ENCODE data around the gene RNLS. TPM values are rescaled to one million over a fixed set of nuclear protein-coding genes. Genes with fewer than 3 reads are reported as not detected.
"Not testable (repeated sequence)": the region's sequence is repeated elsewhere in the genome, so short reads cannot be mapped to it uniquely, and the experiment has no call there.

Gene RNLS
- polyA plus RNA-seq, 3 donors from 2014 or later: 4.8 to 7.0 (median 6.4) TPM

DNA sequence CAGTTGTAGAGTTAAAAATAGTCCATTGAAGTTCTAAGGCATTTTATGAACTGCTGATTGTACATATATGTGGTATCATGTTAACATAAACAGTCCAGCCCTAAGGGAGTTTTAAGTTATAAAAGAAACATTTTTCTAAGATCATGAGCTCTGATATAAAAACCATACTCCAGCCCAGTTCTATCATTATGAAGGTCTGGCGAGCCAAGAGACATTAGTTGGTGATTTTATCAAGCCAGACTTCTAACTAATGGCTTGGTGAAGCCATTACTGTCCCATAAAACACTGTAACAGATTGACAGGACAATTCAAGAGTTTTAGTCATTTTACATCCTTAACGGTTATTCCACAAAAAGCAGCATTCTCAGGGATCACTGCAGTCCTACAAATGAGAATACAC, 221.6 kb downstream of the RNLS start:
- no peak overlapping the region for H3K27ac Mint-ChIP-seq
- H3K27me3 Mint-ChIP-seq (ENCODE audit: low read depth in 3 of 3): peaks cover 0 to 3% (median 0%) of the 10 kb centered on the region in 3 donors
- no peak for DNase-seq
- H3K9me3 Mint-ChIP-seq: no peaks in the 10 kb centered on the region
- no peaks in the 10 kb centered on the region for H3K4me1 Mint-ChIP-seq
- H3K36me3 Mint-ChIP-seq: peaks cover 0 to 8% (median 5%) of the 10 kb centered on the region in 3 donors
- no peak overlapping the region for H3K4me3 Mint-ChIP-seq

DNA sequence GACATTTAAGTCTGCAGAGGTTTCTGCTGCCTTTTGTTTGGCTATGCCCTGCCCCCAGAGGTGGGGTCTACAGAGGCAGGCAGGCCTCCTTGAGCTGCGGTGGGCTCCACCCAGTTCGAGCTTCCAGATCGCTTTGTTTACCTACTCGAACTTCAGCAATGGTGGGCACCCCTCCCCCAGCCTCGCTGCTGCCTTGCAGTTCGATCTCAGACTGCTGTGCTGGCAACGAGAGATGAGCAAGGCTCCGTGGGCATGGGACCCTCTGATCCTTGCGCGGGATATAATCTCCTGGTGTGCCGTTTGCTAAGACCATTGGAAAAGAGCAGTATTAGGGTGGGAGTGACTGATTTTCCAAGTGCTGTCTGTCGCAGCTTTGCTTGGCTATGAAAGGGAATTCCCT, 227.4 kb downstream of the RNLS start:
- DNase-seq; H3K36me3 Mint-ChIP-seq; H3K9me3 Mint-ChIP-seq; H3K4me3 Mint-ChIP-seq; H3K27me3 Mint-ChIP-seq (ENCODE audit: low read depth in 3 of 3); H3K4me1 Mint-ChIP-seq; H3K27ac Mint-ChIP-seq: not testable (repeated sequence)

DNA sequence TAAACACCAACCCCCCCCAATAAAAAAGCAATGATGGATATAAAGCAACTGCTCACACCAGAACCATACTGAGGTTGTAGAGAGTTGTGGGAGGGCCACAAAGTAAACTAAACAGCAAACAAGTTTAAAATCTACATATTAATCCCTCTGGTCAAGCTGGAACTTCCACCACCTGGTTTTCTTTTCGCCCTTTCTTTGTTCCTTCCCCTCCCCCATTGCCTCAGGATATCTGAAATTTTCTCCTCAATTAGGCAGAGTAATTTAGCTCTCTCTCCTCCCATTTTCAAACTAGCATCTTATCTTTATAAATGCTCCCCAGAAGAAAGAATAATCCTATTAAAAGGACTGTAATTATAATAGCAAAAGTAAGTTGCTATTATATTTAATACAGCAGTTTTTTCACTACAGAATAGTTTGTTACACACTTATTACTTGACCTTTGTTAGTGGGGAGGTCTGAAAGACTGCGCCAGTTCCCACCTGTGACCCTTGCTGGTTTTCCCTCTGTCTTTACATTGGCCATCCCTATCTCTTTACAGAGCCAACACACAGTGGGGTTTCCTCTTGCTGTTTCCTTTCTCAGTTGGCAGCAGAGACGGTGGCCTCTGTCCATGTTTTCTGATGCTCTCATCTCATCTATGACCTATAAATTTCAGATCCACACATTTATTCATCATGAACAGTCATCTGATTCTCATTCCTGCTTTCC, 235.4 kb downstream of the RNLS start:
- Mint-ChIP-seq H3K36me3 (no peaks in the 10 kb centered on the region), H3K27me3 (ENCODE audit: low read depth in 3 of 3) (peaks cover 0 to 2% (median 0%) of the 10 kb centered on the region in 3 donors), H3K4me1 (no peaks in the 10 kb centered on the region), H3K27ac (no peak overlapping the region), H3K9me3 (peaks cover 0 to 3% (median 0%) of the 10 kb centered on the region in 6 donors), H3K4me3 (no peak overlapping the region)
- no peak for DNase-seq

DNA sequence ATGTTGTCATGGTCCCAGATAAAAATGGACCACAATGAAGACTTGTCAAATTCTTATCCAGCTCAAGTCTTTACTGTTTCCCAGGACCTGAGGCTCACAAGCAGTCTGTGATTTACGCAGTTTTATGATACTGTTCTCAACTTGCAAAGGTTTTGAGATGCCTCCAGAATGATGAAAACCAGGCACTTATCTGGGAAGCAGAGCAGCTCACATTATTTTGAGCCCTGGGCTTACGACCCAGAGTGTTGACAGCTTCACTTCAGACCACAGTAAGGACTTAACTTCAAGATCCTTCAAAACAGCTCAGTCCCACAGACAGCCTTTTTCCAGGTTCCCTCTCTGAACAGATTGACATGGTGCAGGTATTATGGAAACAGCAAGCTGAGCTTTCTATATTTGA, 236.1 kb downstream of the RNLS start:
- Mint-ChIP-seq H3K4me1 (no peaks in the 10 kb centered on the region), H3K36me3 (no peaks in the 10 kb centered on the region), H3K27me3 (ENCODE audit: low read depth in 3 of 3) (peaks cover 0 to 2% (median 2%) of the 10 kb centered on the region in 3 donors), H3K4me3 (no peak overlapping the region), H3K9me3 (no peaks in the 10 kb centered on the region), H3K27ac (no peak overlapping the region)
- no peak for DNase-seq

GRCh38 chr10:88346144-88346977, 236.8 kb downstream of the RNLS start:
- peaks cover 0 to 2% (median 2%) of the 10 kb centered on the region in 3 donors for H3K27me3 Mint-ChIP-seq (ENCODE audit: low read depth in 3 of 3)

GRCh38 chr10:88343761-88344484, 239.2 kb downstream of the RNLS start:
- Mint-ChIP-seq H3K27me3 (ENCODE audit: low read depth in 3 of 3) (peaks cover 0 to 2% (median 2%) of the 10 kb centered on the region in 3 donors), H3K4me1 (no peaks in the 10 kb centered on the region), H3K27ac (no peak overlapping the region), H3K9me3 (no peaks in the 10 kb centered on the region), H3K36me3 (no peaks in the 10 kb centered on the region), H3K4me3 (no peak overlapping the region)
- no peak for DNase-seq

More at GRCh38 chr10:88346144-88346977, 236.8 kb downstream of the RNLS start:
- H3K4me3 Mint-ChIP-seq: no peak overlapping the region
- H3K4me1 Mint-ChIP-seq: no peaks in the 10 kb centered on the region
- H3K36me3 Mint-ChIP-seq: no peaks in the 10 kb centered on the region
- no peaks in the 10 kb centered on the region for H3K9me3 Mint-ChIP-seq
- no peak overlapping the region for H3K27ac Mint-ChIP-seq
- DNase-seq: no peak

DNA sequence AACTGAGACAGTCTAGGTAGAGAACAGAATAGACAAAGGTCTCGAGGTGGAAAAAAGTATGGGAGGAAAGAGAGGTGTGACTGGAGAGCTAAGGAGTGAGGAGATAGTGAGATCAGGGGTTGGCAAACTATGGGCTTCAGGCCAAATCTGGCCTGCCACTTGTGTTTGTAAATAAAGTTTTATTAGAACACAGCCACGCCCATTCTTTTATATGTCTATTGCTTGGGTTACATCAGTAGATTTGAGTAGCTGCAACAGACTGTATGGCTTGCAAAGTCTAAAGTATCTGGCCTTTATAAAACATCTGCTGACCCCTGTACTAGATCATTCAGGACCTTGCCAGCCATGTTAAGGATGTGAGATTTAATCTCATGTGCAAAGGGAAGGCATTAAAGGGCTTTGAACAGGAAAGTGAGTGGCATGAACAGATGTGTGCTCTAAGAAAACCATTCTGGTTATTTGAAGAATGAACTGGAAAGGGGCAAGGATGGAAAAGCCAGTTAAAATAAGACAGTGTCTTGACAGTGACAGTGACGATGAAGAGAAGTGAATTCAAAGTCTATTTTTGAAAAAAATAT, 240.3 kb downstream of the RNLS start:
- no peak overlapping the region for H3K27ac Mint-ChIP-seq

GRCh38 chr10:88337134-88337533, 246.0 kb downstream of the RNLS start:
- H3K27ac Mint-ChIP-seq: no peak overlapping the region
- H3K4me1 Mint-ChIP-seq: peaks cover 0 to 9% of the 10 kb centered on the region in 2 donors
- no peaks in the 10 kb centered on the region for H3K27me3 Mint-ChIP-seq (ENCODE audit: low read depth in 3 of 3)
- H3K4me3 Mint-ChIP-seq: no peak overlapping the region
- no peaks in the 10 kb centered on the region for H3K9me3 Mint-ChIP-seq
- no peaks in the 10 kb centered on the region for H3K36me3 Mint-ChIP-seq
- DNase-seq: no peak

More for the DNA sequence above, 240.3 kb downstream of the RNLS start:
- Mint-ChIP-seq H3K4me1 (no peaks in the 10 kb centered on the region), H3K4me3 (no peak overlapping the region), H3K36me3 (no peaks in the 10 kb centered on the region), H3K27me3 (ENCODE audit: low read depth in 3 of 3) (peaks cover 0 to 2% (median 0%) of the 10 kb centered on the region in 3 donors), H3K9me3 (no peaks in the 10 kb centered on the region)
- DNase-seq: no peak

DNA sequence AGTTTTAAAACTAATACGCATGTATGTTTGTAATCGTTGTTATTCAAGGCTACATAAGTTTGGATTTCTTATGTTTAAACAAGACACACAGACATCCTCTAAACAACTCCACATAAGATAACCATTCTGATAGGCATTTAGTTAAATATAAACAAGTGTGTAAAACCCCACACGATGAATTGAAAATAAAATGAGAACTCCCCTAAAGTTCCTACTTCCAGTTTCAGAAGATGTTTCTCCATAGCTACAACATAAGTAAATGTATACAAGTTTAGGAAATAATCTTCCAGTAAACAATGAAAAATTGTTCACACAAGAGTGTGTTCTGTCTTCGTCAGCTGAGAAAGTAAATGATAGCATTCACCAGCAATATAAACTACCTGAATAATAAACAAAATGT, 246.8 kb downstream of the RNLS start:
- peaks cover 0 to 9% of the 10 kb centered on the region in 2 donors for H3K4me1 Mint-ChIP-seq
- no peak overlapping the region for H3K27ac Mint-ChIP-seq
- H3K9me3 Mint-ChIP-seq: no peaks in the 10 kb centered on the region
- no peak overlapping the region for H3K4me3 Mint-ChIP-seq
- no peak for DNase-seq
- no peaks in the 10 kb centered on the region for H3K27me3 Mint-ChIP-seq (ENCODE audit: low read depth in 3 of 3)
- H3K36me3 Mint-ChIP-seq: no peaks in the 10 kb centered on the region

DNA sequence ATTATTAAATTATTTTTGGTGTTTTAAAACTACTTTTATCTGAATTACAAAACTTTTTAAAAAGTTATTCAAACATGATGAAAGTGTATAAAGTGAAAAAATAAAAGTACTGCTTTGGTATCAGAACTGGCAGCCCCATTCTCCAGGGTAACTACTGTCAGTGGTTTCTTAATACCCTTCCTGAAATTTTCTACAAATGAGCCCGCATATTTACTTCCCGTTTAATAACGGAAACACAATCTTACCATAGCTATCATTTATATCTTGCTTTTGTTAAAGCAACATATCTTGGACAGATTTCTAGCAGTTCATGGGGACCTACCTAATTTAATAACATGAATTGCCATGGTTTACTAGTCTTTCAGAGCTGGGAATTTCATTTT, 249.9 kb downstream of the RNLS start:
- H3K4me1 Mint-ChIP-seq: peaks cover 0 to 9% of the 10 kb centered on the region in 2 donors
- peaks cover 0 to 2% (median 0%) of the 10 kb centered on the region in 6 donors for H3K9me3 Mint-ChIP-seq
- H3K4me3 Mint-ChIP-seq: no peak overlapping the region
- DNase-seq: no peak
- H3K27me3 Mint-ChIP-seq (ENCODE audit: low read depth in 3 of 3): no peaks in the 10 kb centered on the region
- H3K36me3 Mint-ChIP-seq: no peaks in the 10 kb centered on the region
- H3K27ac Mint-ChIP-seq: no peak overlapping the region

GRCh38 chr10:88332503-88333247, 250.4 kb downstream of the RNLS start:
- H3K27ac Mint-ChIP-seq: peak overlapping the region in 1 of 6 donors; percentile 22
- no peaks in the 10 kb centered on the region for H3K27me3 Mint-ChIP-seq (ENCODE audit: low read depth in 3 of 3)
- no peak overlapping the region for H3K4me3 Mint-ChIP-seq
- H3K9me3 Mint-ChIP-seq: peaks cover 0 to 2% (median 0%) of the 10 kb centered on the region in 6 donors
- H3K36me3 Mint-ChIP-seq: no peaks in the 10 kb centered on the region
- H3K4me1 Mint-ChIP-seq: peaks cover 0 to 9% of the 10 kb centered on the region in 2 donors
- no peak for DNase-seq

GRCh38 chr10:88330174-88330573, 252.9 kb downstream of the RNLS start:
- no peak overlapping the region for H3K4me3 Mint-ChIP-seq
- H3K27me3 Mint-ChIP-seq (ENCODE audit: low read depth in 3 of 3): peaks cover 0 to 2% (median 0%) of the 10 kb centered on the region in 3 donors
- peaks cover 0 to 9% of the 10 kb centered on the region in 2 donors for H3K4me1 Mint-ChIP-seq
- DNase-seq: no peak
- no peak overlapping the region for H3K27ac Mint-ChIP-seq
- peaks cover 0 to 2% (median 0%) of the 10 kb centered on the region in 6 donors for H3K9me3 Mint-ChIP-seq
- H3K36me3 Mint-ChIP-seq: no peaks in the 10 kb centered on the region
